Measurements from ENCODE around the gene ODAD3. TPM values are rescaled to one million over a fixed set of nuclear protein-coding genes. Genes with fewer than 3 reads are reported as not detected.
A peak's percentile ranks its signal among the peaks of the same experiment; 100 is the strongest.
"Not testable (repeated sequence)": the region's sequence is repeated elsewhere in the genome, so short reads cannot be mapped to it uniquely, and the experiment has no call there.

The ODAD3 gene
- total and polyA plus RNA-seq, 10 of the 15 experiments (the other 5 are each of a cell fraction or from before 2014, with no cell fraction given): 0.11 to 0.39 (median 0.28) TPM; not detected in 7

DNA sequence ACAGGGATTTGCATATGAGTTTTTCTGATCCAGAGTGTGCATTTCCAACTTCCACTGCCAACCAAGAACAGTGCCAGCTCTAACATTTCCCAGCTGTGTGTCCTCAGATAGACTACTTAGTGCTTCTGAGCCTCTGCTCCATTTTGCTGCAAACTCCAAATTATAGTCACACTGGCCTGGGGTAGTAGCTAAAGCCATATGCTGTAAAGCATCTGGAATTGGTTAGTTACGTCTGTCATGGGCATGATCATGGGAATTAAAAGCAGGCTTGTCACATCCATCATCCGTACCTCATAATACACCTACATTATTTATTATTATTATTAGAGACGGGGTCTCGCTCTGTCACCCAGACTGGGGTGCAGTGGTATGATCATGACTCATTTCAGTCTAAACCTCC is 38.8 kb upstream of the ODAD3 start:
- intact Hi-C loops (cut with micrococcal nuclease; ENCODE audit: unreplicated experiment): no loop called here
- Histone ChIP-seq H3K27me3 (replicated peaks in 1 of 2; ENCODE audit: control insufficient read depth in 2 of 2, insufficient read depth in 2 of 2, low read length in 1 of 2) (no peaks in the 10 kb centered on the region; a peak in 1 of 4 replicates), H3K9me3 (replicated peaks; ENCODE audit: control insufficient read depth, insufficient read depth, low read length) (no peaks in the 10 kb centered on the region), H3K36me3 (ENCODE audit: control insufficient read depth in 2 of 2, insufficient read depth in 2 of 2, low read length in 1 of 2) (no peaks in the 10 kb centered on the region), H3K4me2 (ENCODE audit: control insufficient read depth, insufficient read depth) (no peak overlapping the region), H3K9ac (ENCODE audit: control insufficient read depth, insufficient read depth, low read length) (no peak overlapping the region), H3K4me3 (no peak overlapping the region), H2AFZ (ENCODE audit: control insufficient read depth, low read depth, low read length) (no peak overlapping the region), H3K4me1 (ENCODE audit: control insufficient read depth, insufficient read depth, low read length) (peaks cover 2% of the 10 kb centered on the region; the same call in 1 of the 2 replicates), H4K20me1 (ENCODE audit: control insufficient read depth, insufficient read depth) (no peaks in the 10 kb centered on the region), H3K79me2 (ENCODE audit: control insufficient read depth, insufficient read depth, low read length) (no peaks in the 10 kb centered on the region), H3K27ac (ENCODE audit: control insufficient read depth, insufficient read depth) (no peak overlapping the region)
- no TSS peak for BruUV-seq (replicated peaks)
- ChIA-PET CTCF (interaction anchor here (1.0 to 1.9 kb wide), 2 partner anchors 11 to 93 kb away, joined by 3 to 9 read pairs; no protein-coding TSS in a partner anchor), SMC1A (ENCODE audit: uncharacterized antibody, unreplicated experiment) (interaction anchor here (1.6 kb wide), 1 partner anchor 9 kb away, joined by 5 read pairs; no protein-coding TSS in a partner anchor), POLR2A (interaction anchor here (0.6 kb wide), 1 partner anchor 60 kb away, joined by 3 read pairs; no protein-coding TSS in a partner anchor), RAD21 (ENCODE audit: unreplicated experiment) (no interaction called here)
- 2% methylated on average over 4 of the region's 4 CpGs for WGBS (ENCODE audit: insufficient coverage, insufficient replicate concordance, low lambda C conversion rate, missing lambda C conversion rate)
- TF ChIP-seq FOXM1 (IDR thresholded peaks at IDR 0.05; ENCODE audit: low read depth, low read length): no peak
- no peak for TF ChIP-seq NFIC (IDR thresholded peaks at IDR 0.05; ENCODE audit: low read depth, low read length)
- TF ChIP-seq RUNX3 (IDR thresholded peaks at IDR 0.05; ENCODE audit: low read length): no peak
- TF ChIP-seq SREBF1 (IDR thresholded peaks at IDR 0.05; ENCODE audit: low read length): no peak
- ATAC-seq (peak; percentile 54; the same call in 2 of the 3 replicates), DNase-seq (ENCODE audit: low read depth, low spot score) (no peak), FAIRE-seq (no peak)
- in situ Hi-C loops (cut with MboI): loop anchor here (10.0 kb wide), 1 partner anchor 179 kb away; the partner anchor contains the start of gene TSPAN16

- H3K9ac ChIP-seq (ENCODE audit: control insufficient read depth, insufficient read depth, low read length); FAIRE-seq; DNase-seq (ENCODE audit: low read depth, low spot score); intact Hi-C loops (cut with micrococcal nuclease; ENCODE audit: unreplicated experiment); H3K27ac ChIP-seq (ENCODE audit: control insufficient read depth, insufficient read depth); H3K4me2 ChIP-seq (ENCODE audit: control insufficient read depth, insufficient read depth); H3K27me3 ChIP-seq (replicated peaks in 1 of 2; ENCODE audit: control insufficient read depth in 2 of 2, insufficient read depth in 2 of 2, low read length in 1 of 2); H3K4me3 ChIP-seq; H4K20me1 ChIP-seq (ENCODE audit: control insufficient read depth, insufficient read depth); in situ Hi-C loops (cut with MboI); H2AFZ ChIP-seq (ENCODE audit: control insufficient read depth, low read depth, low read length); ATAC-seq; H3K4me1 ChIP-seq (ENCODE audit: control insufficient read depth, insufficient read depth, low read length); H3K79me2 ChIP-seq (ENCODE audit: control insufficient read depth, insufficient read depth, low read length); H3K36me3 ChIP-seq (ENCODE audit: control insufficient read depth in 2 of 2, insufficient read depth in 2 of 2, low read length in 1 of 2); BruUV-seq (replicated peaks); H3K9me3 ChIP-seq (replicated peaks; ENCODE audit: control insufficient read depth, insufficient read depth, low read length): not testable (repeated sequence)
- SMC1A ChIA-PET (ENCODE audit: uncharacterized antibody, unreplicated experiment): interaction anchor here (1.2 to 1.5 kb wide), 2 partner anchors 16 to 87 kb away, joined by 3 to 4 read pairs; no protein-coding TSS in a partner anchor
- WGBS (ENCODE audit: insufficient coverage, insufficient replicate concordance, low lambda C conversion rate, missing lambda C conversion rate): 56% methylated on average over 7 of the region's 8 CpGs
- CTCF ChIA-PET: interaction anchor here (0.8 to 1.8 kb wide), 4 partner anchors 13 to 88 kb away, joined by 3 to 11 read pairs (median 4); no protein-coding TSS in a partner anchor
- POLR2A ChIA-PET: interaction anchor here (0.7 to 1.0 kb wide), 2 partner anchors 16 to 337 kb away, joined by 4 to 5 read pairs; no protein-coding TSS in a partner anchor
- RAD21 ChIA-PET (ENCODE audit: unreplicated experiment): interaction anchor here (0.7 to 0.9 kb wide), 4 partner anchors 14 to 99 kb away, joined by 3 read pairs; no protein-coding TSS in a partner anchor
Measured at GRCh38 chr19:11468266-11468845, 33.4 kb upstream of the ODAD3 start.

Data from GM12878 (cell line).